Stomach (tissue), 4 donors: ENCODE data around the gene SPCS3.

Experiments used
- CTCF ChIP-seq, 7 experiments: fragments of 450-650 bp in 4 of 7; fragments of 200-600 bp in 3 of 7; sonication (generic) in 3 of 7; IDR thresholded peaks; one replicate each; pipeline ENCODE4 v1.5.1; 2016 to 2019; ENCODE audit warnings: antibody characterized with exemption in 7 of 7, control low read depth in 2 of 7, mild to moderate bottlenecking in 1 of 7
- EP300 ChIP-seq: sonication (generic); formaldehyde crosslinking; IDR thresholded peaks from one replicate; pipeline ENCODE4 v1.6.1; 2017; ENCODE audit warnings: antibody characterized with exemption

- TF ChIP-seq CTCF (IDR thresholded peaks at IDR 0.05) (peak in 1 of 7 experiments; percentile 10), EP300 (no peak)
Observed at GRCh38 chr4:176319151-176319703, 539 bp upstream of the SPCS3 start.
